Lung (tissue), 12 donors: ENCODE data around the gene CDHR2. TPM values are rescaled to one million over a fixed set of nuclear protein-coding genes. Genes with fewer than 3 reads are reported as not detected.

Source experiments
- ATAC-seq: fragments of 200-7000 bp; cut with Tn5 transposase; one replicate; pipeline ENCODE4 v1.9.1; 2020; ENCODE audit warnings: moderate number of reproducible peaks; ENCODE audit not compliant: insufficient read depth, low FRiP score
- DNase-seq, 3 donors: peaks; one replicate each; pipeline ENCODE4 v3.0.0-alpha.2; 2013 to 2017
- H3K27ac ChIP-seq, 2 donors: one replicate each; pipeline ENCODE4 v1.5.1; 2013; ENCODE audit warnings: mild to moderate bottlenecking in 2 of 2, moderate library complexity in 2 of 2, control low read depth in 1 of 2, inconsistent platforms in 1 of 2, low read depth in 1 of 2, low read length in 1 of 2
- H3K27me3 ChIP-seq, 3 donors: one replicate each; pipeline ENCODE4 v1.5.1; 2013; ENCODE audit warnings: low read length in 2 of 3; ENCODE audit not compliant: control insufficient read depth in 3 of 3, insufficient read depth in 3 of 3
- H3K36me3 ChIP-seq, 4 donors: one replicate each; pipeline ENCODE4 v1.5.1; 2013; ENCODE audit warnings: low read length in 4 of 4, mild to moderate bottlenecking in 1 of 4, moderate library complexity in 1 of 4; ENCODE audit not compliant: control insufficient read depth in 4 of 4, insufficient read depth in 4 of 4
- H3K4me1 ChIP-seq, 5 donors: one replicate each; pipeline ENCODE4 v1.5.1; 2013; ENCODE audit warnings: low read length in 5 of 5, mild to moderate bottlenecking in 2 of 5, moderate library complexity in 1 of 5; ENCODE audit not compliant: control insufficient read depth in 5 of 5, insufficient read depth in 5 of 5
- H3K4me3 ChIP-seq: one replicate; pipeline ENCODE4 v1.5.1; 2013; ENCODE audit warnings: mild to moderate bottlenecking, control low read depth, moderate library complexity
- H3K9ac ChIP-seq, 2 donors: one replicate each; pipeline ENCODE4 v1.5.1; 2013; ENCODE audit warnings: low read length in 2 of 2, control low read depth in 1 of 2; ENCODE audit not compliant: insufficient read depth in 1 of 2
- H3K9me3 ChIP-seq, 4 donors: one replicate each; pipeline ENCODE4 v1.5.1; 2013; ENCODE audit warnings: low read length in 3 of 4, mild to moderate bottlenecking in 1 of 4, moderate library complexity in 1 of 4; ENCODE audit not compliant: control insufficient read depth in 4 of 4, insufficient read depth in 3 of 4
- WGBS, 2 donors: extraction: QIAGEN DNeasy Blood & Tissue Kit; methylation state at CpG; one replicate each; pipeline ENCODE4 v1.1.7; 2013; 5-methylcytosine and 5-hydroxymethylcytosine counted together
- polyA plus RNA-seq, 2 donors: library from polyadenylated mRNA; stranded (reverse); fragments of 200-250 nt; gene quantifications; one replicate each; pipeline ENCODE4 v1.2.1, GENCODE V29; 2013
- total RNA-seq, 2 donors: library from RNA; depleted of rRNA in 1 of 2; stranded (reverse); fragments of >200 nt in 1 of 2; gene quantifications; one replicate each; pipeline ENCODE4 v1.2.1, GENCODE V29; 2014 to 2021
- TF ChIP-seq, protein P1 (sequence below): IDR thresholded peaks from 2 replicates; pipeline ENCODE4 v1.5.1; 2012; ENCODE audit warnings: mild to moderate bottlenecking; ENCODE audit errors: control extremely low read depth, extremely low read depth
- donor health status: control.
- donor health status: control.
- donor health status: Bipolar disorder and iron deficiency.
- donor health status: healthy.
- donor health status: DM: yes; HTN: yes; CAD: no.

CDHR2 gene
- total and polyA plus RNA-seq, 4 donors: 0.02 to 1.5 (median 0.42) TPM

DNA sequence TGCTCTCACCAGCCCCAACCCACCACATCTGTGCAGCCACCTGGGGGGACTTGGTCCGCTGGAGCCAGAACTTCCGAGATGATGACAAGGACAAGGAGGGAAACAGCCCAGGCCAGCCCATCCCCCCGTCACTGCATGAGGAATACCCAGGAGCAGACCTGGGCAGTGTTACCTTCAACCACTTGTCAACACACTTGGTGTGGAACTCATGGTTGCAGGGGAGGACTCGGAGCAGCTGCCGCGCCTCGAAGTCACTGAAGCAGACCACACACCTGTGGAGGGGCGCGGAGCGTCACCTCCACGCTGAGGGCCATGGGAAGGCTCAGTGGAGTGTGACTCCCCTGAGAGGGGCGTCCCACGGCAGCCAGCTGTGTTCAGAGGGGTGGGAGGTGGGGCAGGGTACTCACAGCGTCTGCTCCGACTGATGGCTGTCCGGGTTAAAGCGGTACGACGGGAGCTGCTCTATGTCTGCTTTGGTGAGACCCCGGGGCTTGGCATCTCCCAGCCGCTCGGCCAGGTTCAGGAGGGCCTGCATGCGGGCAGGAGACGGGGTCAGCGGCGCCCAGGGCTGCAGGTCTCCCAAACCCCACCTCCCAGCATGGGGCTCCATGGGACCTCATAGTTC, 19.9 kb upstream of the CDHR2 start:
- peaks cover 7 to 46% (median 12%) of the 10 kb centered on the region in 4 donors for H3K36me3 ChIP-seq
- TF ChIP-seq, protein P1, sequence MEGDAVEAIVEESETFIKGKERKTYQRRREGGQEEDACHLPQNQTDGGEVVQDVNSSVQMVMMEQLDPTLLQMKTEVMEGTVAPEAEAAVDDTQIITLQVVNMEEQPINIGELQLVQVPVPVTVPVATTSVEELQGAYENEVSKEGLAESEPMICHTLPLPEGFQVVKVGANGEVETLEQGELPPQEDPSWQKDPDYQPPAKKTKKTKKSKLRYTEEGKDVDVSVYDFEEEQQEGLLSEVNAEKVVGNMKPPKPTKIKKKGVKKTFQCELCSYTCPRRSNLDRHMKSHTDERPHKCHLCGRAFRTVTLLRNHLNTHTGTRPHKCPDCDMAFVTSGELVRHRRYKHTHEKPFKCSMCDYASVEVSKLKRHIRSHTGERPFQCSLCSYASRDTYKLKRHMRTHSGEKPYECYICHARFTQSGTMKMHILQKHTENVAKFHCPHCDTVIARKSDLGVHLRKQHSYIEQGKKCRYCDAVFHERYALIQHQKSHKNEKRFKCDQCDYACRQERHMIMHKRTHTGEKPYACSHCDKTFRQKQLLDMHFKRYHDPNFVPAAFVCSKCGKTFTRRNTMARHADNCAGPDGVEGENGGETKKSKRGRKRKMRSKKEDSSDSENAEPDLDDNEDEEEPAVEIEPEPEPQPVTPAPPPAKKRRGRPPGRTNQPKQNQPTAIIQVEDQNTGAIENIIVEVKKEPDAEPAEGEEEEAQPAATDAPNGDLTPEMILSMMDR: no peak
- H3K9ac ChIP-seq: no peak overlapping the region
- H3K4me1 ChIP-seq: peaks cover 4 to 27% (median 14%) of the 10 kb centered on the region in 5 donors
- H3K27me3 ChIP-seq: no peaks in the 10 kb centered on the region
- H3K4me3 ChIP-seq: no peak overlapping the region
- WGBS, 2 donors: 95% methylated on average over 26 of the region's 26 CpGs
- DNase-seq (no peak), ATAC-seq (no peak)
- H3K9me3 ChIP-seq: no peaks in the 10 kb centered on the region
- no peak overlapping the region for H3K27ac ChIP-seq

DNA sequence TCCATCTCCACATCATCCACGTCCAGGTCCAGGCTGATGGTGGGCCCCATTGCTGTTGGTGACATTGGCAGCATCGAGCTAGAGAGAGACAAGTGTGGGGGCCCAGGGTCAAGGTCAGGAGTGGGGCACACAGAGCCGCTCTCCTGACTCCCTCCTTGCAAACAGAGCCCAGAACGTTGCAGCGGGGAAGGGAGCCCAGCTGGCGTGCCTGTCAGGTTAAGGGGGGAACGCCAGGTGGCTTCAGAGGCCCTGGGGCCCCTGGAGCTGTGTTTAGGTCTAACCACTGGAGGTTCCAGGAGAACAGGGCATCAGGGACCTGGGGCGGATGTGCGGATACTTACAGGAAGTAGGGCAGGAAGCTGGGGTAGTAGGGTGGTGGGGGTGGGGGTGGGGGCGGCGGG, 19.4 kb upstream of the CDHR2 start:
- no peaks in the 10 kb centered on the region for H3K27me3 ChIP-seq
- no peak for ATAC-seq
- DNase-seq: no peak
- peaks cover 7 to 46% (median 12%) of the 10 kb centered on the region in 4 donors for H3K36me3 ChIP-seq
- H3K27ac ChIP-seq: no peak overlapping the region
- no peak overlapping the region for H3K9ac ChIP-seq
- WGBS, 2 donors: 47 to 69% methylated on average over 8 to 11 of the region's 11 CpGs
- H3K4me3 ChIP-seq: no peak overlapping the region
- H3K4me1 ChIP-seq: peaks cover 6 to 32% (median 19%) of the 10 kb centered on the region in 5 donors
- TF ChIP-seq, protein P1: no peak
- no peaks in the 10 kb centered on the region for H3K9me3 ChIP-seq

DNA sequence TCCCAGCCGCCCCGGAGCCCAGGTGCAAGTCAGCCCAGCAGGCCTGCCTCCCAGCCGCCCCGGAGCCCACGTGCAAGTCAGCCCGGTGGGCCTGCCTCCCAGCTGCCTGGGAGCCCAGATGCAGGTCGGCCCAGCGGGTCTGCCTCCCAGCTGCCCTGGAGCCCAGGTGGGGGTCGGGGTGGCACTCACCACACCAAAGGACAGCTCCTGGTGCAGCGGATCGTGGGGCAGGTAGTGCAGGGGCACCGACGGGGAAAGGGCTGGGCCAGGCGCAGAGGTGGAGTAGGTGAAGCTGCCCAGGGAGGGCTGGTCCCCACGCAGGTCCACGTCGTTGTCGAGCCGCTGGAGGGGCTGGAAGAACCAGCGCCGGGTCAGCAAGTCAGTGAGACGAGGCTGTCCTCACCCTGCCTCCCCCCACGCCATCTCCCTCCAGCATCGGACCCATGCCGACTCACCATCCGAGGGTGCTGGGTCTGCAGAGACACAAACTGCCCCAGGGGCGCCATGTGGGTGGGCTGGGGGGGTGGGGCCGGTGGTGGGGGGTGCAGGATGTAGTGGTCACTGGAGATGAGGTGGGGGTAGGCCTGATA, 18.7 kb upstream of the CDHR2 start:
- no peaks in the 10 kb centered on the region for H3K27me3 ChIP-seq
- H3K9me3 ChIP-seq: no peaks in the 10 kb centered on the region
- WGBS, 2 donors: 54 to 68% methylated on average over 27 to 28 of the region's 28 CpGs
- DNase-seq (no peak), ATAC-seq (no peak)
- H3K4me1 ChIP-seq: peaks cover 12 to 39% (median 20%) of the 10 kb centered on the region in 5 donors
- H3K36me3 ChIP-seq: peaks cover 7 to 46% (median 12%) of the 10 kb centered on the region in 4 donors
- H3K9ac ChIP-seq: no peak overlapping the region
- H3K4me3 ChIP-seq: no peak overlapping the region
- TF ChIP-seq, protein P1: no peak
- H3K27ac ChIP-seq: peak overlapping the region in 1 of 2 donors; percentile 5
